Astrocyte of the spinal cord (primary cell): ENCODE results near the gene ABCC2.

Source experiments
- DNase-seq: peaks from one replicate; pipeline ENCODE4 v3.0.0; 2011; ENCODE audit warnings: low read depth, low spot score
- H3K4me3 ChIP-seq: 2 replicates; pipeline ENCODE4 v1.5.1; 2011; ENCODE audit warnings: low read depth, mild to moderate bottlenecking, low read length, moderate library complexity
- in situ Hi-C: cut with HindIII; loops from 2 replicates; pipeline ENCODE4 v1.10.0; 2017; ENCODE audit warnings: low sequenced_read_pairs
- TF ChIP-seq, protein P1 (sequence below): IDR thresholded peaks from 2 replicates; pipeline ENCODE4 v1.5.1; 2012; ENCODE audit warnings: low read depth, mild to moderate bottlenecking, low read length, inconsistent platforms

Gene ABCC2

DNA sequence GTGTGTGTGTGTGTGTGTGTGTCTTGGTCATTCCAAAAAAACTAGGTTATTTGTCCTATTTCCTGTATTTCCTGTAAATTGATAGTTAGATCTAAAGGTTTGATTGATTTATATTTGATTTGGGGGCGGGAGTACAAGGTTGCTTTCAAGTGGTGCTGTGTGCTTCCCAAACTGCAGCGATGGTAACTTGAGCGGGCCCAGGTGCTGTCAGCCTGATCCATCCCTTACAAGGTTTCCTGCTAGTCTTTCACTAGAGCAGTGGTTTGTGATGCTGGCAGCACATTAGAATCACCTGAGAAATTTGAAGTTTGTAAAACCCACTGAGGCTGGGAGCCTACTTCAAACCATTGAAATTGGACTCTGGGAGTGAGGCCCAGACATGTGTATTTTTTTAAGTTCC, 23.7 kb downstream of the ABCC2 start:
- no peak overlapping the region for H3K4me3 ChIP-seq
- no peak for DNase-seq
- in situ Hi-C loops, result no loop called here
- TF ChIP-seq, protein P1, sequence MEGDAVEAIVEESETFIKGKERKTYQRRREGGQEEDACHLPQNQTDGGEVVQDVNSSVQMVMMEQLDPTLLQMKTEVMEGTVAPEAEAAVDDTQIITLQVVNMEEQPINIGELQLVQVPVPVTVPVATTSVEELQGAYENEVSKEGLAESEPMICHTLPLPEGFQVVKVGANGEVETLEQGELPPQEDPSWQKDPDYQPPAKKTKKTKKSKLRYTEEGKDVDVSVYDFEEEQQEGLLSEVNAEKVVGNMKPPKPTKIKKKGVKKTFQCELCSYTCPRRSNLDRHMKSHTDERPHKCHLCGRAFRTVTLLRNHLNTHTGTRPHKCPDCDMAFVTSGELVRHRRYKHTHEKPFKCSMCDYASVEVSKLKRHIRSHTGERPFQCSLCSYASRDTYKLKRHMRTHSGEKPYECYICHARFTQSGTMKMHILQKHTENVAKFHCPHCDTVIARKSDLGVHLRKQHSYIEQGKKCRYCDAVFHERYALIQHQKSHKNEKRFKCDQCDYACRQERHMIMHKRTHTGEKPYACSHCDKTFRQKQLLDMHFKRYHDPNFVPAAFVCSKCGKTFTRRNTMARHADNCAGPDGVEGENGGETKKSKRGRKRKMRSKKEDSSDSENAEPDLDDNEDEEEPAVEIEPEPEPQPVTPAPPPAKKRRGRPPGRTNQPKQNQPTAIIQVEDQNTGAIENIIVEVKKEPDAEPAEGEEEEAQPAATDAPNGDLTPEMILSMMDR, result no peak

DNA sequence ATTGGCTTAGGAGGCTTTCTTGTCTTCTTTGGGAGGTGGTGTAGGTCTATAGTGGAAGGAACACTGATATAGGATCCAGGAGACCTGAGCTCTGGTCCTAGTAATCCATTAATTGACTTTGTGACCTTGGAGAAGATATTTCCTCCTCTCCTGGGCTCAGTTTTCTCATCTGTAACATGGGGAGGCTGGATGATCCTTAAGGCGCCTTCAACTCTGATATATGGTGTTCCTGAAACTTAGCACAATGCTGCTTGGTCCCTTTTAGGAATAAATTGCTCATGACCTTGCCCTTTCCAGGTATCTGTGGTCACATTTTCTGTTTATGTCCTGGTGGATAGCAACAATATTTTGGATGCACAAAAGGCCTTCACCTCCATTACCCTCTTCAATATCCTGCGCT, 25.3 kb downstream of the ABCC2 start:
- in situ Hi-C loops, result no loop called here
- TF ChIP-seq, protein P1, result no peak
- H3K4me3 ChIP-seq, result no peak overlapping the region
- DNase-seq, result no peak

DNA sequence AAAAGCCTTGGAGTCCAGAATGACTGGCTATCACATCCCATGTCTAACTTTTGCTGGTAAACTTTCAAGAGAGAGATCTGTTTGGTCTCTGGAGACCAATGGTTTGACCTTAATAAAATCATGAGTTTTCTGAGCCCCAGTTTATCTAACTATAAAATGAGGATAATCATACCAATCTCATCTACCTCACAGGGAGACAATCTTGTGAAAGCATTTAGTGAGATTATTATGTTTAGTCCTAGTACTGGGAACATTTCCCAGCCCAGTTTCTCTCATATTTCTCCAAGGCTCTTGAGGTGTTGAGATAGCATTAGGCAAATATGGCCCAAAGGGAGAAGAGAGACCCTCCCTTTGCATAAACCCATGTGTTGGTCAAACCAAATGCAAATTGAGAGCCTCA, 25.8 kb downstream of the ABCC2 start:
- in situ Hi-C loops, result no loop called here

DNA sequence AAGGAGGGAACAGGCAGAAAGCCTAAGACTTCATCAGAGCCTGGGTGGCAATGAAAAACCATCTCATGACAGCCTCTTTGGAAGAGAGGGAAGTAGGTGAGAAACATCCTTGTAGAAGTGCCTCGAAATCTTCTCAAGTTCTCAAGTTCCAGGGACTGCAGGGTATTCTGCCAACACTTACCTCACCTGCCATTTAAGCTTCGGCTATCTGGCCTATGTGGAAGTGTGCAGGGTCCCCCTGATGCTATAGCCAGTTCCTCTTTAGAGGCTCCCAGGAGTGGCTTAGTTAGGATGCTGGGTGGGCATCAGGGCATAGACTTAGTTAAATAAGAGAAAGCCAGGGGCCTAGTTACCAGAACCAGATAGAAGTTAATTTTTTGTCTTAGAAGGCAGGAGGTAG, 27.0 kb downstream of the ABCC2 start:
- DNase-seq, result no peak
- in situ Hi-C loops, result no loop called here
- TF ChIP-seq, protein P1, result no peak

More for the DNA sequence above, 25.8 kb downstream of the ABCC2 start:
- H3K4me3 ChIP-seq, result no peak overlapping the region
- DNase-seq, result no peak
- TF ChIP-seq, protein P1, result no peak

DNA sequence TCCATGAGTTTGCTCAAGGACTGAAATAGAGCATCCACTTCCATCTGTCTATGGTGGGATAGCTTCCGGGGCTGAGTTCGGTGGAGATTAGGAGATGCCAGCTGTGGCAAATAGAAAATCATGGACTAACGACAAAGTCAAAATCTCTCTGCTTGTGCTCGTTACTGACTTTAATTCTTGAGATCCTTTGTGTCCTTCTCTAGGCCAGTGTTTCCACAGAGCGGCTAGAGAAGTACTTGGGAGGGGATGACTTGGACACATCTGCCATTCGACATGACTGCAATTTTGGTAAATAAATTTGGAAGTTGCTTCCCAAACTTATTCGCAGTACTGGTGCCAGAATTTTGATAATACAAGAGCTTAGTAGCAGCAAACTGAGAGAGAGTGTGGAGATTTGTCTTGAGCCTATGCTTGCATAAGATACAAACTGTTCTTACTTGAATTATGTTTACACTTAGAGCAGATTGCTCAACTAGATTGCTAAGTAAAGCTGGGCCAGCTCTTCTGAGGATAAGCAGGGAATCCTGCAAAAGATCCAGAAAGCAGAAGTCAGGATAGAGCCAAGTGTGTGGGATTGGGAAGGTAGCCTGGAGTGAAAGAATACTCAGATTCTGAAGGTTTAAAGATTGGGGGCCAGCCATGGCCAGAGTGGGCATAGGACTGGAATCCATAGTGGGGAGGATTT, 27.6 kb downstream of the ABCC2 start:
- in situ Hi-C loops, result no loop called here

More for the DNA sequence above, 27.0 kb downstream of the ABCC2 start:
- no peak overlapping the region for H3K4me3 ChIP-seq

DNA sequence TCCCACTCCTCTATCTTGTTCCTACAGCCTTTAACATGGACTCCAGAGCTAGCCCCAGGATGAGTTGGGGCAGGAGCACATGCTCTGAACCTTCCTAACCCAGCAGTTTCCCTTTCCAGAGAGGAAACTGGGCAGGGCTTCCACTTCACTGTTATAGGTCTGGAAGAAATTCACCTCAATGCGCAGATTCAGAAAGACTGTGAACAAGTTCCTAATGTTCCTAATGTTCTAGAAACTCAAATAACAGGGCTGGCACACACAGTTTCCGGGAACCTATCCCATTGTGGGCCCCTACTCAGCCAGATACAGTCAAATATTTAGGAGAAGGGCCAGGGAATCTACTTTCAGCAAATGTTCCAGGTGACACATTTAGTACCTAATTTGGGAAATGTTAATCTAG, 29.7 kb downstream of the ABCC2 start:
- in situ Hi-C loops, result no loop called here
- H3K4me3 ChIP-seq, result no peak overlapping the region
- no peak for DNase-seq
- TF ChIP-seq, protein P1, result no peak

More for the DNA sequence above, 27.6 kb downstream of the ABCC2 start:
- TF ChIP-seq, protein P1, result no peak
- DNase-seq, result no peak
- no peak overlapping the region for H3K4me3 ChIP-seq
